ENCODE measurements around the gene MYBBP1A.
"Not testable (repeated sequence)": the region's sequence is repeated elsewhere in the genome, so short reads cannot be mapped to it uniquely, and the experiment has no call there.

Gene MYBBP1A

GRCh38 chr17:4599505-4600281 is 44.5 kb upstream of the MYBBP1A start:
- no peak for TF ChIP-seq CTCF (IDR thresholded peaks at IDR 0.05; ENCODE audit: extremely low read depth, insufficient read depth, missing control alignments)
- in situ Hi-C loops (cut with MboI; ENCODE audit: low pct_unique_long_range_greater_than_20kb, low sequenced_read_pairs, unreplicated experiment), result no loop called here
- DNase-seq (ENCODE audit: low spot score), result no peak

- in situ Hi-C loops (cut with MboI; ENCODE audit: low pct_unique_long_range_greater_than_20kb, low sequenced_read_pairs, unreplicated experiment), result no loop called here
- no peak for DNase-seq (ENCODE audit: low spot score)
- no peak for TF ChIP-seq CTCF (IDR thresholded peaks at IDR 0.05; ENCODE audit: extremely low read depth, insufficient read depth, missing control alignments)
Measured at GRCh38 chr17:4598776-4599504, 43.8 kb upstream of the MYBBP1A start.

GRCh38 chr17:4597975-4598374 is 42.8 kb upstream of the MYBBP1A start:
- in situ Hi-C loops (cut with MboI; ENCODE audit: low pct_unique_long_range_greater_than_20kb, low sequenced_read_pairs, unreplicated experiment), result no loop called here

GRCh38 chr17:4596636-4597380 is 41.6 kb upstream of the MYBBP1A start:
- no peak for DNase-seq (ENCODE audit: low spot score)
- TF ChIP-seq CTCF (IDR thresholded peaks at IDR 0.05; ENCODE audit: extremely low read depth, insufficient read depth, missing control alignments), result no peak
- in situ Hi-C loops (cut with MboI; ENCODE audit: low pct_unique_long_range_greater_than_20kb, low sequenced_read_pairs, unreplicated experiment), result no loop called here

More at GRCh38 chr17:4597975-4598374, 42.8 kb upstream of the MYBBP1A start:
- no peak for TF ChIP-seq CTCF (IDR thresholded peaks at IDR 0.05; ENCODE audit: extremely low read depth, insufficient read depth, missing control alignments)
- no peak for DNase-seq (ENCODE audit: low spot score)

GRCh38 chr17:4595685-4596342 is 40.6 kb upstream of the MYBBP1A start:
- in situ Hi-C loops (cut with MboI; ENCODE audit: low pct_unique_long_range_greater_than_20kb, low sequenced_read_pairs, unreplicated experiment); DNase-seq (ENCODE audit: low spot score): not testable (repeated sequence)

GRCh38 chr17:4594931-4595684 is 39.9 kb upstream of the MYBBP1A start:
- in situ Hi-C loops (cut with MboI; ENCODE audit: low pct_unique_long_range_greater_than_20kb, low sequenced_read_pairs, unreplicated experiment), result no loop called here
- peak; percentile 41 for TF ChIP-seq CTCF (IDR thresholded peaks at IDR 0.05; ENCODE audit: extremely low read depth, insufficient read depth, missing control alignments)
- peak; percentile 66 for DNase-seq (ENCODE audit: low spot score)
